Liver (tissue), 9 donors: ENCODE data around the gene CEP350. TPM values are rescaled to one million over a fixed set of nuclear protein-coding genes. Genes with fewer than 3 reads are reported as not detected.

Experiments
- DNase-seq: peaks from one replicate; pipeline ENCODE4 v3.0.0-alpha.2; 2017; ENCODE audit warnings: low spot score
- H3K27ac ChIP-seq, 2 donors: one replicate each; pipeline ENCODE4 v1.7.0; 2013; ENCODE audit warnings: inconsistent platforms in 2 of 2, low read length in 2 of 2, control low read depth in 1 of 2, low read depth in 1 of 2, mild to moderate bottlenecking in 1 of 2
- H3K27me3 ChIP-seq, 4 donors: one replicate each; pipeline versions ENCODE4 v1.6.1 to v1.7.0; 2013; ENCODE audit warnings: low read length in 3 of 4, inconsistent platforms in 1 of 4, mild to moderate bottlenecking in 1 of 4, moderate library complexity in 1 of 4; ENCODE audit not compliant: control insufficient read depth in 4 of 4, insufficient read depth in 4 of 4
- H3K36me3 ChIP-seq, 4 donors: one replicate each; pipeline versions ENCODE4 v1.6.1 to v1.7.0; 2013; ENCODE audit warnings: low read length in 3 of 4, mild to moderate bottlenecking in 3 of 4, low read depth in 1 of 4, moderate library complexity in 1 of 4; ENCODE audit not compliant: control insufficient read depth in 4 of 4, insufficient read depth in 3 of 4
- H3K4me1 ChIP-seq, 4 donors: one replicate each; pipeline versions ENCODE4 v1.6.1 to v1.7.0; 2013; ENCODE audit warnings: low read length in 3 of 4, mild to moderate bottlenecking in 3 of 4, moderate library complexity in 1 of 4; ENCODE audit not compliant: control insufficient read depth in 4 of 4, insufficient read depth in 4 of 4
- H3K4me3 ChIP-seq, 3 donors: one replicate each; pipeline versions ENCODE4 v1.6.1 to v1.7.0; 2013; ENCODE audit warnings: low read length in 3 of 3, control low read depth in 1 of 3, low read depth in 1 of 3, mild to moderate bottlenecking in 1 of 3
- H3K9ac ChIP-seq, 2 donors: one replicate each; pipeline ENCODE4 v1.7.0; 2013; ENCODE audit warnings: low read length in 2 of 2, mild to moderate bottlenecking in 2 of 2, moderate library complexity in 2 of 2, control low read depth in 1 of 2, low read depth in 1 of 2
- H3K9me3 ChIP-seq, 4 donors: one replicate each; pipeline versions ENCODE4 v1.6.1 to v1.7.0; 2013; ENCODE audit warnings: low read length in 3 of 4; ENCODE audit not compliant: control insufficient read depth in 4 of 4
- CTCF ChIP-seq: fragments of 150-350 bp; IDR thresholded peaks from 2 replicates; pipeline ENCODE4 v1.5.1; 2017; ENCODE audit warnings: improper control_type of control experiment, low read depth, low read length; ENCODE audit not compliant: missing input control
- EGR1 ChIP-seq, 2 donors: IDR thresholded peaks; 2 replicates each; pipeline ENCODE4 v1.6.1; 2016 to 2018; ENCODE audit warnings: antibody characterized with exemption in 2 of 2, low read depth in 2 of 2
- FOXA1 ChIP-seq: IDR thresholded peaks from 2 replicates; pipeline ENCODE4 v1.6.1; 2016; ENCODE audit warnings: antibody characterized with exemption
- FOXA2 ChIP-seq: IDR thresholded peaks from 2 replicates; pipeline ENCODE4 v1.6.1; 2016; ENCODE audit warnings: antibody characterized with exemption
- GABPA ChIP-seq, 2 donors: IDR thresholded peaks in 1 of 2; conservative IDR thresholded peaks in 1 of 2; 2 replicates each; pipeline ENCODE4 v1.6.1; 2016; ENCODE audit warnings: antibody characterized with exemption in 2 of 2, mild to moderate bottlenecking in 1 of 2, moderate library complexity in 1 of 2
- HNF4A ChIP-seq, 2 donors: conservative IDR thresholded peaks; 2 replicates each; pipeline ENCODE4 v1.6.1; 2016; ENCODE audit warnings: antibody characterized with exemption in 2 of 2, mild to moderate bottlenecking in 2 of 2
- HNF4G ChIP-seq: IDR thresholded peaks from 2 replicates; pipeline ENCODE4 v1.6.1; 2016; ENCODE audit warnings: antibody characterized with exemption
- JUND ChIP-seq, 2 donors: IDR thresholded peaks; 2 replicates each; pipeline ENCODE4 v1.6.1; 2016; ENCODE audit warnings: antibody characterized with exemption in 2 of 2
- NR2F2 ChIP-seq: IDR thresholded peaks from 2 replicates; pipeline ENCODE4 v1.6.1; 2016; ENCODE audit warnings: antibody characterized with exemption
- RAD21 ChIP-seq, 2 donors: IDR thresholded peaks; 2 replicates each; pipeline ENCODE4 v1.6.1; 2016; ENCODE audit warnings: antibody characterized with exemption in 2 of 2, mild to moderate bottlenecking in 2 of 2
- REST ChIP-seq: IDR thresholded peaks from 2 replicates; pipeline ENCODE4 v1.6.1; 2016; ENCODE audit warnings: antibody characterized with exemption, mild to moderate bottlenecking
- RXRA ChIP-seq, 2 donors: IDR thresholded peaks; 2 replicates each; pipeline ENCODE4 v1.6.1; 2017 to 2018; ENCODE audit warnings: antibody characterized with exemption in 2 of 2, mild to moderate bottlenecking in 1 of 2
- SP1 ChIP-seq: IDR thresholded peaks from 2 replicates; pipeline ENCODE4 v1.6.1; 2018; ENCODE audit warnings: antibody characterized with exemption, mild to moderate bottlenecking
- TAF1 ChIP-seq: conservative IDR thresholded peaks from 2 replicates; pipeline ENCODE4 v1.6.1; 2016; ENCODE audit warnings: antibody characterized with exemption, mild to moderate bottlenecking
- YY1 ChIP-seq: IDR thresholded peaks from 2 replicates; pipeline ENCODE4 v1.6.1; 2016; ENCODE audit warnings: antibody characterized with exemption, mild to moderate bottlenecking
- WGBS: extraction: QIAGEN DNeasy Blood & Tissue Kit; methylation state at CpG from one replicate; pipeline ENCODE4 v1.1.7; 2013; 5-methylcytosine and 5-hydroxymethylcytosine counted together
- polyA plus RNA-seq, 2 donors: library from polyadenylated mRNA; stranded (reverse) in 1 of 2; unstranded in 1 of 2; fragments of 200-250 nt in 1 of 2; fragments of >200 nt in 1 of 2; fragmentation: Nextera tagmentation in 1 of 2; extraction: Ambion mirVana in 1 of 2; gene quantifications; one replicate each; pipeline versions ENCODE4 v1.2.1 to v1.2.3, GENCODE V29; 2013 to 2015
- total RNA-seq, 2 donors: library from RNA; depleted of rRNA; stranded (reverse); fragments of >200 nt; gene quantifications; one replicate each; pipeline ENCODE4 v1.2.3, GENCODE V29; 2014
- TF ChIP-seq, protein P1 (sequence below): IDR thresholded peaks from 2 replicates; pipeline ENCODE4 v1.6.1; 2016; ENCODE audit warnings: antibody characterized with exemption
- TF ChIP-seq, protein P2 (sequence below): IDR thresholded peaks from 2 replicates; pipeline ENCODE4 v1.6.1; 2016; ENCODE audit warnings: antibody characterized with exemption
- TF ChIP-seq, protein P3 (sequence below): IDR thresholded peaks from 2 replicates; pipeline ENCODE4 v1.6.1; 2016; ENCODE audit warnings: antibody characterized with exemption
- donor health status: healthy.
- donor health status: healthy.
- donor health status: healthy.
- donor health status: healthy.
- donor health status: healthy.

The CEP350 gene
- total and polyA plus RNA-seq, 4 donors: 4.5 to 49.0 (median 18.9) TPM

- H3K27ac ChIP-seq: no peak overlapping the region
- H3K9ac ChIP-seq: no peak overlapping the region
- no peak for DNase-seq
- H3K36me3 ChIP-seq: no peaks in the 10 kb centered on the region
- H3K4me1 ChIP-seq: peaks cover 0 to 17% (median 12%) of the 10 kb centered on the region in 4 donors
- 88% methylated on average over 10 of the region's 10 CpGs for WGBS
- H3K27me3 ChIP-seq: no peaks in the 10 kb centered on the region
- TF ChIP-seq HNF4G: no peak
- H3K4me3 ChIP-seq: no peak overlapping the region
- no peaks in the 10 kb centered on the region for H3K9me3 ChIP-seq
Observed at GRCh38 chr1:179951383-179952144, 3.0 kb upstream of the CEP350 start.

DNA sequence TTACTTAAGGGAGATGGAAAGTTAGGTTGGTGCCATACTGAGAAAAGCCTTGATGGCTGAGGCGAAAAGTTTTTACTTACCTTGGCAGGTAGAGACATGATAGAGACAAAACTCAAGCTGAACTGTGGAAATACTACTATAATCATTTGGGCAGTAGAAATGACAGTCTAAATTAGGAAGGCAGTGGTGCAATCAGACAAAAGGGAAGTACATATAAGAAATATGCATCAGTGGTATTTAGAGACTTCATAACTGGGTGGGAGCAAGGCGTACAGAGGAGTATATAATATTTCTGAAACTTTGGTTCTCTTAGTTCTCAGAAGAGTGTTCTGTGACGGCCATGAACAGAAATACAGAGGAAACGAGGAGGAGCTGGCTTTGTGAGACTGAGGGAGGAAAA is 2.4 kb upstream of the CEP350 start:
- WGBS: 86% methylated on average over 4 of the region's 4 CpGs
- Histone ChIP-seq H3K9me3 (no peaks in the 10 kb centered on the region), H3K36me3 (no peaks in the 10 kb centered on the region), H3K4me1 (peaks cover 0 to 17% (median 13%) of the 10 kb centered on the region in 4 donors), H3K9ac (no peak overlapping the region), H3K4me3 (no peak overlapping the region), H3K27me3 (no peaks in the 10 kb centered on the region), H3K27ac (no peak overlapping the region)
- DNase-seq: no peak
- TF ChIP-seq JUND (IDR thresholded peaks at IDR 0.05) (no peak), GABPA (IDR thresholded peaks at IDR 0.05 in 1 of 2, conservative IDR thresholded peaks at IDR 0.05 in 1 of 2) (no peak), CTCF (no peak), HNF4A (conservative IDR thresholded peaks at IDR 0.05) (no peak), REST (no peak), HNF4G (no peak), FOXA2 (no peak), RAD21 (IDR thresholded peaks at IDR 0.05) (no peak), TAF1 (no peak), EGR1 (IDR thresholded peaks at IDR 0.05; ENCODE audit: low read depth in 2 of 2) (no peak), FOXA1 (no peak), YY1 (no peak), RXRA (IDR thresholded peaks at IDR 0.05) (no peak), SP1 (no peak), NR2F2 (no peak)
- TF ChIP-seq, protein P1, sequence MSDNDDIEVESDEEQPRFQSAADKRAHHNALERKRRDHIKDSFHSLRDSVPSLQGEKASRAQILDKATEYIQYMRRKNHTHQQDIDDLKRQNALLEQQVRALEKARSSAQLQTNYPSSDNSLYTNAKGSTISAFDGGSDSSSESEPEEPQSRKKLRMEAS: no peak
- TF ChIP-seq, protein P2, sequence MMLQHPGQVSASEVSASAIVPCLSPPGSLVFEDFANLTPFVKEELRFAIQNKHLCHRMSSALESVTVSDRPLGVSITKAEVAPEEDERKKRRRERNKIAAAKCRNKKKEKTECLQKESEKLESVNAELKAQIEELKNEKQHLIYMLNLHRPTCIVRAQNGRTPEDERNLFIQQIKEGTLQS: no peak
- TF ChIP-seq, protein P3, sequence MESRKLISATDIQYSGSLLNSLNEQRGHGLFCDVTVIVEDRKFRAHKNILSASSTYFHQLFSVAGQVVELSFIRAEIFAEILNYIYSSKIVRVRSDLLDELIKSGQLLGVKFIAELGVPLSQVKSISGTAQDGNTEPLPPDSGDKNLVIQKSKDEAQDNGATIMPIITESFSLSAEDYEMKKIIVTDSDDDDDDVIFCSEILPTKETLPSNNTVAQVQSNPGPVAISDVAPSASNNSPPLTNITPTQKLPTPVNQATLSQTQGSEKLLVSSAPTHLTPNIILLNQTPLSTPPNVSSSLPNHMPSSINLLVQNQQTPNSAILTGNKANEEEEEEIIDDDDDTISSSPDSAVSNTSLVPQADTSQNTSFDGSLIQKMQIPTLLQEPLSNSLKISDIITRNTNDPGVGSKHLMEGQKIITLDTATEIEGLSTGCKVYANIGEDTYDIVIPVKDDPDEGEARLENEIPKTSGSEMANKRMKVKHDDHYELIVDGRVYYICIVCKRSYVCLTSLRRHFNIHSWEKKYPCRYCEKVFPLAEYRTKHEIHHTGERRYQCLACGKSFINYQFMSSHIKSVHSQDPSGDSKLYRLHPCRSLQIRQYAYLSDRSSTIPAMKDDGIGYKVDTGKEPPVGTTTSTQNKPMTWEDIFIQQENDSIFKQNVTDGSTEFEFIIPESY: no peak
